Prostate gland (tissue), 2 donors: ENCODE results near the gene STOML1. TPM values are rescaled to one million over a fixed set of nuclear protein-coding genes. Genes with fewer than 3 reads are reported as not detected.

Source experiments
- DNase-seq: peaks from one replicate; pipeline ENCODE4 v3.0.0-alpha.2; 2019; ENCODE audit warnings: low spot score
- H3K27ac ChIP-seq, 2 donors: fragments of 200-600 bp; sonication (generic); 2 replicates each; pipeline ENCODE4 v1.5.1; 2017 to 2019
- H3K27me3 ChIP-seq: fragments of 200-600 bp; sonication (generic); replicated peaks from 2 replicates; pipeline ENCODE4 v1.5.1; 2019; ENCODE audit not compliant: insufficient read depth
- H3K36me3 ChIP-seq, 2 donors: fragments of 200-600 bp; sonication (generic); 1 replicate in 1 of 2; 2 replicates in 1 of 2; pipeline versions ENCODE4 v1.5.1 to v1.8.1; 2017 to 2019
- H3K4me1 ChIP-seq: fragments of 200-600 bp; sonication (generic); replicated peaks from 2 replicates; pipeline ENCODE4 v1.5.1; 2019
- H3K4me3 ChIP-seq, 2 donors: fragments of 200-600 bp; sonication (generic); 2 replicates each; pipeline ENCODE4 v1.5.1; 2017 to 2019
- H3K9me3 ChIP-seq: fragments of 200-600 bp; sonication (generic); 2 replicates; pipeline ENCODE4 v1.5.1; 2017
- CTCF ChIP-seq, 4 experiments: fragments of 200-600 bp in 2 of 4; fragments of 450-650 bp in 2 of 4; sonication (generic) in 2 of 4; IDR thresholded peaks; 1 replicate in 3 of 4; 2 replicates in 1 of 4; pipeline ENCODE4 v1.5.1; 2016 to 2019; ENCODE audit warnings: antibody characterized with exemption in 4 of 4, mild to moderate bottlenecking in 2 of 4, moderate library complexity in 2 of 4
- POLR2A ChIP-seq: fragments of 450-650 bp; IDR thresholded peaks from one replicate; pipeline ENCODE4 v1.6.1; 2016; ENCODE audit warnings: antibody characterized with exemption, mild to moderate bottlenecking
- POLR2AphosphoS5 ChIP-seq: sonication (generic); formaldehyde crosslinking; IDR thresholded peaks from one replicate; pipeline ENCODE4 v1.6.1; 2017; ENCODE audit warnings: antibody characterized with exemption
- WGBS: methylation state at CpG from one replicate; pipeline ENCODE4 v1.1.5; 2018; 5-methylcytosine and 5-hydroxymethylcytosine counted together
- intact Hi-C: fragments of 100-400 bp; cut with DNase I; formaldehyde crosslinking; loops from one replicate; pipeline ENCODE4 v1.14.2; 2022
- total RNA-seq, 2 donors: library from RNA; depleted of rRNA; stranded (reverse); fragments of >200 nt; gene quantifications; one replicate each; pipeline ENCODE4 v1.1.0, GENCODE V29; 2016

The STOML1 gene
- total RNA-seq, 2 donors from 2014 or later, result 15.6 to 26.8 TPM

GRCh38 chr15:73997986-73998385 is 5.9 kb upstream of the STOML1 start:
- 91% methylated on average over 27 of the region's 27 CpGs for WGBS
- DNase-seq, result no peak
- H3K9me3 ChIP-seq, result no peaks in the 10 kb centered on the region
- H3K27me3 ChIP-seq, result no peaks in the 10 kb centered on the region
- H3K4me1 ChIP-seq, result no peaks in the 10 kb centered on the region
- intact Hi-C loops, result loop anchor here (10.0 kb wide), 1 partner anchor 617 kb away; the partner anchor contains the start of gene CLK3
- H3K36me3 ChIP-seq, result no peaks in the 10 kb centered on the region
- no peak overlapping the region for H3K4me3 ChIP-seq
- no peak overlapping the region for H3K27ac ChIP-seq
- TF ChIP-seq POLR2A, result no peak
- no peak for TF ChIP-seq CTCF (IDR thresholded peaks at IDR 0.05)
- no peak for TF ChIP-seq POLR2AphosphoS5

GRCh38 chr15:73996939-73997338 is 4.8 kb upstream of the STOML1 start:
- intact Hi-C loops, result loop anchor here (10.0 kb wide), 1 partner anchor 618 kb away; the partner anchor contains the start of gene CLK3
- Histone ChIP-seq H3K4me1 (no peaks in the 10 kb centered on the region), H3K27ac (peak overlapping the region; percentile 16 to 90), H3K9me3 (no peaks in the 10 kb centered on the region), H3K4me3 (peak overlapping the region; percentile 4 to 73), H3K27me3 (no peaks in the 10 kb centered on the region), H3K36me3 (no peaks in the 10 kb centered on the region)
- no peak for DNase-seq
- TF ChIP-seq POLR2AphosphoS5 (peak; percentile 35), CTCF (IDR thresholded peaks at IDR 0.05) (no peak)
- 62% methylated on average over 5 of the region's 5 CpGs for WGBS

GRCh38 chr15:73996267-73996666 is 4.2 kb upstream of the STOML1 start:
- peak overlapping the region in 1 of 2 donors; percentile 73 for H3K4me3 ChIP-seq
- intact Hi-C loops, result loop anchor here (10.0 kb wide), 1 partner anchor 619 kb away; the partner anchor contains the start of gene CLK3
- no peak for DNase-seq
- no peaks in the 10 kb centered on the region for H3K9me3 ChIP-seq
- H3K27me3 ChIP-seq, result no peaks in the 10 kb centered on the region
- H3K27ac ChIP-seq, result peak overlapping the region; percentile 90 to 95
- H3K36me3 ChIP-seq, result no peaks in the 10 kb centered on the region
- 59% methylated on average over 2 of the region's 2 CpGs for WGBS
- no peak for TF ChIP-seq POLR2AphosphoS5
- TF ChIP-seq POLR2A, result no peak
- TF ChIP-seq CTCF (IDR thresholded peaks at IDR 0.05), result no peak
- peaks cover 4% of the 10 kb centered on the region for H3K4me1 ChIP-seq

- DNase-seq, result peak; percentile 49
- Histone ChIP-seq H3K27ac (peak overlapping the region; percentile 90 to 95), H3K4me3 (peak overlapping the region; percentile 73), H3K9me3 (no peaks in the 10 kb centered on the region), H3K36me3 (no peaks in the 10 kb centered on the region), H3K4me1 (peaks cover 4% of the 10 kb centered on the region), H3K27me3 (no peaks in the 10 kb centered on the region)
- TF ChIP-seq POLR2A (no peak), POLR2AphosphoS5 (peak; percentile 9), CTCF (IDR thresholded peaks at IDR 0.05) (no peak)
- under 1% methylated on average over 18 of the region's 18 CpGs for WGBS
- intact Hi-C loops, result loop anchor here (10.0 kb wide), 1 partner anchor 620 kb away; the partner anchor contains the start of gene CLK3
Observed at GRCh38 chr15:73994912-73995622, 3.0 kb upstream of the STOML1 start.
